ENCODE data around the gene C17orf114.

DNA sequence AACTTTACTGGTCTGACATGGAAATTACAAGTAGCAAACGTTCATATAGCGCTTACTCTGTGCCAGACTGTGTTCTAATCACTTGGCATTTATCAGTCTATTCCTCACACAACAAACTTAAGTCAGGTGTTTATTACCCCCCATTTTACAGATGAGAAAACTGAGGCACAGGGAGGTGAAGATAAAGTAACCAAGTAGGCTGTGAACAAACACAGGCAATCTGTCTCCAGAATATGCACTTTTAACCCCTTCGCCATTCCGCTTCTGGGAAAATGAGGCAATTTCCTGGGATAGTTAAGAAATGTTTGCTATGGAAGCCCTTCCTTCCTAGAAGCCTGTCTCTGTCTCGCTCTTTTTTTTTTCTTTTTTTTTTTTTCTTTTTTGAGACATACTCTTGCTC is 50.2 kb downstream of the C17orf114 start:
- TF ChIP-seq, protein P1, sequence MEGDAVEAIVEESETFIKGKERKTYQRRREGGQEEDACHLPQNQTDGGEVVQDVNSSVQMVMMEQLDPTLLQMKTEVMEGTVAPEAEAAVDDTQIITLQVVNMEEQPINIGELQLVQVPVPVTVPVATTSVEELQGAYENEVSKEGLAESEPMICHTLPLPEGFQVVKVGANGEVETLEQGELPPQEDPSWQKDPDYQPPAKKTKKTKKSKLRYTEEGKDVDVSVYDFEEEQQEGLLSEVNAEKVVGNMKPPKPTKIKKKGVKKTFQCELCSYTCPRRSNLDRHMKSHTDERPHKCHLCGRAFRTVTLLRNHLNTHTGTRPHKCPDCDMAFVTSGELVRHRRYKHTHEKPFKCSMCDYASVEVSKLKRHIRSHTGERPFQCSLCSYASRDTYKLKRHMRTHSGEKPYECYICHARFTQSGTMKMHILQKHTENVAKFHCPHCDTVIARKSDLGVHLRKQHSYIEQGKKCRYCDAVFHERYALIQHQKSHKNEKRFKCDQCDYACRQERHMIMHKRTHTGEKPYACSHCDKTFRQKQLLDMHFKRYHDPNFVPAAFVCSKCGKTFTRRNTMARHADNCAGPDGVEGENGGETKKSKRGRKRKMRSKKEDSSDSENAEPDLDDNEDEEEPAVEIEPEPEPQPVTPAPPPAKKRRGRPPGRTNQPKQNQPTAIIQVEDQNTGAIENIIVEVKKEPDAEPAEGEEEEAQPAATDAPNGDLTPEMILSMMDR (IDR thresholded peaks at IDR 0.05), result no peak
- TF ChIP-seq POLR2A (IDR thresholded peaks at IDR 0.05), result no peak
